Inflammatory macrophage treated with lipopolysaccharide for 4 hours (primary cell): ENCODE data around the gene LRMDA.

Source experiments
- DNase-seq: peaks from one replicate; pipeline ENCODE4 v3.0.0-alpha.2; 2020

The LRMDA gene

DNA sequence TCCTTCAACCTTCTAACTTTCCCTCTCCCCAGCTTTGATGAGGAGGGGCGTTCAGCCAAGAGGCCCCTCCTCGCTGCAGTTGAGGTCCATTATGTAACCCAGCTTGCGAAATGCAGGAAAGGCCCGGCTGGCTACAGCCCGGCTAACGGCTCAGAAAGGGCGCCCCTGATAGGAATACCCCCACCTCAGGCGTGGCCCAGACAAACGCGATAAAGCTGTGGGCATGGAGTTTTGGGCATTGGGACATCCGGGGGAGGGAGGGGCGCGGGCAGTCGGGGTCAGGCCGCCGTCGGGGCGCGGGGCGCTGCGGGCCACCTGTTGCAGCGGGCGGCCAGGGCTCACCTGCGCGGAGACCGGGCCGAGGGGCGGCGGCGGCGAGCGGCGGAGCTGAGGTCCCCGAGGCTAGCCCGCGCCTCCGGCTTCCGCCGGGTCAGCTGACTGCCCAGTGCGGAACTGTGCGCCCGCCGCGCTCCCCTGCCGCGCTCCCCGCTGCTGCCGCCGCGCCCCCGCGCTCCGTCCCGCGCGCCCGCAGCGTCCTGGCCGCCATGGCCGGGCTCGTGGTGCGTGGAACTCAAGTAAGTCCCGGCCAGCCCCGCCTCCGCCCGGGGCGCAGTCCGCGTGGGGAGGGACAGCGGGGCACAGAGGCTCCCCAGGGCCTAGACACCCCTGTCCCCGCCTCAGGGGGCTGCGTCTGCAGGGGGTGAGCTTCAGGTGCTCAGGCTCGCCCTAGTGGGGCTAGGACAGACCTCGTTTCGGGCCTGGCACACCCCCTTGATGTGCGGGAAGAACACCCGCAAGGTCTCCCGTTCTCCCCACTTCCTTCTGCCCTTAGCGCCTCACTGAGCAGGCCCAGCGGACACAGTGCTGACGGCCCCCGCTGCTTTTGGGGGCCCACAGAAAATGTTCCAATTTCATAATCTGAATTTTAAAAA, at the start of gene LRMDA:
Gene LRMDA, plus strand, starts transcription at position 445 of the 932 bp plus-strand sequence.
- peak; percentile 66 for DNase-seq

DNA sequence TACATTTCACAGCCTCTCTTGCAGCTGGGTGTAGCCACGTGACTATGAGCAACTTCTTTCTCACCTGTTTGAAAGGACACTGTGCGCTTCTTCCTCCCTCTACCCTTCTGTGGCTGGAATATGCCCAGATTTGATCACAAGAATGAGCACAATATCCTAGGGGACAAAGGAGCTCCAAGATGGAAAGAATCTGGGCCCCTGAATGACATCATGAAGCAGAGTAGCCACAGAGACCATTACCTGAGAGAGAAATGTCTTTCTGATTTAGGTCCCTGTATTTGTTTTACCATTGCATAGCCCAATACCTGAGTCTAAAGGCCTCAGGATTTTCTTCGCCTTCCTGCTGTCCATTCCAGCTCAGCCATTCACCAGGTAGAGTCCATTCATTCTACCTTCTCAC, 45.3 kb upstream of the LRMDA start:
- DNase-seq: no peak

GRCh38 chr10:75388082-75388481, 43.3 kb upstream of the LRMDA start:
- no peak for DNase-seq

GRCh38 chr10:75390178-75390577, 41.2 kb upstream of the LRMDA start:
- DNase-seq: no peak

GRCh38 chr10:75392271-75392670, 39.2 kb upstream of the LRMDA start:
- no peak for DNase-seq

DNA sequence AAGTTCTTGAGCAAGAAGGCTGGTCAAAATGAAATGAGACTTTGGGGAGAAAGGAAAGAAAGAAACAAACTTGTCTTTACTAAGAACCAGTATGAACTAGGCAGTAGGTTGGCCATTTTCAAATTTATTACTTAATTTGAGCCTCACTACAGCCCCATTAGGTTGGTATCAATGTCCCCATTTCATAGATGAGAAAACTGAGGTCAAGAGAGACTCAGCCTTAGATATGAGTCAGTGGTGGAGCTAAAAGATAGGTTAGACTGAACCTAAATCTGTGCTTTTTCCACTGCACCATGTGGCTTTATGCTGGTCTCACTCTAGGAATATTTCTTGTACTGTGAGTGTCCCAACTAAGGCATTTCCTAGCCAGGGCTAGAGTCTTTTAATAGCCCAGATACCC, 38.7 kb upstream of the LRMDA start:
- DNase-seq: no peak

DNA sequence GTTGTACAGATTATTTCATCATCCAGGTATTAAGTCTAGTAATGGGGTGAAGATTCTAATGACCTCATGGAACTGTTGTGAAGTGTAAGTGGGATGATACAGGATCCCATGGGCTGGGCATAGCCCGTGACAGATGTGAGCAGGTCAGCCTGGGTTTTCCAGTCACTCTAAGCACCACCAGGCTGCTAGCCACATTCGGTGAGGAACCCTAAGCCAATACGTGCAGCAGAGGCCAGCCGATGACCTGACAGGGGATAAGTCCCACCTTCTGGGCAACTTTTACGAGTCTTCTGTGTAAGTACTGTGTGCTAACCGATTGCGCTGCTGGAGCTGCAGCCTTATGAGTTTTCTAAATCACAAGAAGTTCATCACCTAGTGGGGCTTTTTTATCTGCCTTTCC, 37.2 kb upstream of the LRMDA start:
- DNase-seq: no peak

DNA sequence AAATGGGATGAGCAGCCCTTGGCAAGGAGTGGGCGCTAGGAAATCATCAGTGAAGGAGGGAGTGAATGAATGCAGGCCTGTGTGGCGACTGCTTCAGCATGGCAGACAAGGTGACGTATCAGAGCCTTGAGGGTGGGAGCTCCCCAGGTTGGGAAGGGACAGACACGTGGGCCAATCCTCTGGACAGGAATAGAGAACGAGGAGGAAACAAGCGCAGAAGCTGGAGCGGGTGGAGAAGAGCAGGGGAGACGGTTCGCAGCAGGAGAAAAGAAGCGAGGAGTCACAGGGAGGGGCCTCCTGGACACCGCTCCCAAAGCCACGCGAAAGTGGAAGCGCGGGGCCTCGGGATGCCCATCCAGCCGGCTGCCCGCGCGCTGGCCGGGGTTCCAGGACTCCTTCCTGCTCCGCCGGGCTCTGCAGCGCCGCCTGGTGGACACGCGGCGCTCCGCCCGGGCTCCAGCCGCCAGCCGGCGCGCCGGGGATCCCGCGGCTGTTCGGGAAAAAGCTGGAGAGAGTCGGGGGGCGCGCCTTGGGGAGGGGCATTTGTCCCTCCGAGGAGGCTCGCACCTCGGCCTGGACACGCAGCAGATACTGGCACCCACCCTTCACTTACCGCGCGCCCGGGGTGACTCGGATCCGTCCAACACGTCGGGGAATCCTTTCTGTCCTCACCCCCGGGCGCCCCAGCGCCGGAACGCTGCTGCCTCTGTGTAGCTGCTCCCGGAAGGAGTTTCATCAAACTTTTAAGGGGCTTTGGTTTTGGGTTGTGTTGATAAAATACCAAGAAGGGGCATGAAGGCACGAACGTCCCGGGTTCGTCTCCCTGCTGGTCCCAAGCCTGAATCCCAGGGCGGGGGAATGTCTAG, 36.1 kb upstream of the LRMDA start:
- DNase-seq: peak; percentile 49

GRCh38 chr10:75395932-75396630, 35.3 kb upstream of the LRMDA start:
- no peak for DNase-seq

- no peak for DNase-seq
Observed at GRCh38 chr10:75396631-75397495, 34.6 kb upstream of the LRMDA start.

- DNase-seq: no peak
Observed at GRCh38 chr10:75397496-75398199, 33.8 kb upstream of the LRMDA start.

- DNase-seq: no peak
Observed at GRCh38 chr10:75398200-75398691, 33.2 kb upstream of the LRMDA start.

- DNase-seq: no peak
Observed at GRCh38 chr10:75398692-75399460, 32.5 kb upstream of the LRMDA start.

DNA sequence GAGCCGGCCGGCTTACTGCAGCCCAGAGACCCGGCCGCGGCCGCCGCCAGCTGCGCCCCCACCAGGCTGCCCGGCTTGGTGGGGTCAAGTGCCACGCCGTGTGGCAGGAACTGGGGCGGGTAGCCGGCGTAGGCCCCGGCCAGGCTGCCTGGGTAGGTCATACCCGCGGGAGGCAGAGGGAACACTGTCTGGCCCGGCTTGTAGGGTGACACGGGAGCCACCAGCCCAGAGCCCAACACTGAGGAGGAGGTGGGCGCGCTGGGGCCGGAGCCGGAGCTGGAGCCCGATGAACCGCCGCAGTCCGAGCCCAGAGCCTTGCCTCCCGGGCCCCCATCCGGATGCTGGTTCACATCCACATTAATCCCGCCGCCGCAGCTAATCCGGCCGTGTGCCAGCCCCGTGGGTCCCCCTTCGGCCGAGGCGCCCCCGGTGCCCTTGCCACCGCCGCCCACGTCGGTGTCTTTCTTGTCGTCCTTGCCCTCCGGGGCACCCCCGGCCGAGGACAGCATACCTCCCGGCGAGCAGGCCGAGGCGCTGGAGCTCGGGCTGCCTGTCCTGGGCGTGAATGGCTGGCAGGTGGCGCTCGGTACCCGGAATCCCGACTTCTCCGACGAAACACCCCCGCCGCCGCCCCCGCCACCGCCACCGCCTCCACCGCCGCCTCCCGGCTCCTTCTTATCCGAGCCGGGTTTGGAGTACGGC, 31.8 kb upstream of the LRMDA start:
- DNase-seq: peak; percentile 65

DNA sequence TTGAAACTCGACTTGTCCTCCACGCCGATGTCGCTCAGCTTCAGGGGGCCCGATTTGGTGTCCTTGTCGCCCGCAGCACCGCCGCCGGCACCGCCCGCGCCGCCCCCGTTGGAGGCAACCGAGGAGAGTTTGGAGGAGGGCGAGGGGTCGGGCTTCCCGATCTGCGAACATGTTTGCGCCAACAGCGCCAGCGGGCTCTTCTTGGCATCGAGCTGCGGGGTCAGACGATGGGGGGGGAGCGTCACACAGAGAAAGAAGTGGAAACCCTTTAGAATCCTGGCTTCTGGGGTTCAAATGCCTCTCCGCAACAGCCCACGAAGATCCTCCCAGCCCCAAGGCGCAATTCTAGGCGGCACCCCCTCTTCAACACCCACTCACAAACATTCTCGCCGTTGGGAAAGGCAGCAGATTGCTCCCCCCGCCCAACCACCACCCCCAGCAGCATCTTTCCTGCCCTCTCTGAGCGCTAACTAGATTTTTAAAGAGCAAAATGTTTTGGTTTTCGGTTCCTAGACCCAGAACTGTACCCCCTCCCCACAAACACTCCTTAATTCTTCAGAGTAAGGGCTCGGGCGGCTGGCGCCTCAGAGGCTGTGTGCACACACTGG, 31.2 kb upstream of the LRMDA start:
- DNase-seq: no peak

- peak; percentile 55 for DNase-seq
Observed at GRCh38 chr10:75400771-75401568, 30.5 kb upstream of the LRMDA start.

DNA sequence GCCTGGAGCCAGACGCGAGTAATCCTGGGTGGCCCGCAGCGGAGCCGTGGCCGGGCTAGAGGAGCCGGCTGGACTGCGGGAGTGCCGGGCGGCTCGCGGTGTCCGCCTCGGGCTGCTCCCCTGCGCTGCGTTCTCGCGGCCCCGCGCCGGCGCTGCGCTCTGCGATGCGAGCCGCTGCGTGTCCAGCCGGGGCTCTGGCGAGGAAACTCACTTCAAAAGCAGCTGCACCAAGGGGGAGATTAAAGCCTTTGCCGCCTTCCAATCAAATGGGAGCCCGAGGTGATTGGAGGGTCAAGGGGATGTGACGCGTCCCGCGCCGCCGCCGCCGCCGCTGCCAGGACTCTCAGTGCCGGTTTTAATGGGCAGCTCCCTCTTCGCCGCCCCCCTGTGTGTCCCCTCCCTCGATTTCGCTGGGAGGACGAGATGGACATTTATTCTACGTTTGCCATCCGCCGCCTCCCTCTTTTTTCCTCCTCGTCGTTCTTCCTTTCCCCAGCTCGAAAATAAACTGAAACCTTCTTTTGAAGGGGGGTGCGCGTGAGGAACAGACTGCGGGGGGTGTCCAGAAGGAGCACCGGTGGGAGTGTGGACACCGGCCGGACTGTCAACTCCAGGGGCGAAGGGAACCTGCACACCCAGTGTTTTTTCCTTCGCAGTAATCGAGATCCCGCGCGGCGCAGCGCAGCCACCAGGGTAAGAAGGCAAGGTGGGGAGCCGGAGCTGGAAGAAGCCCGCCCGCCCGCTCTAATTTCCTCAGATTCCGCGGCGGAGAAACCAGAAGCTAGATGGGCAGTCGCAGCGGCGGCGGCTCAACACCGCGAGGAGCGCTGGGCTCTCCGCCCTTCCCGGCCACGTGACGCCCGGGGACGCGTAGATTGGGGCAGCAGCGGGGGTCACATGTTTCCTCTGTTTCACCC, 29.6 kb upstream of the LRMDA start, which contains the start of gene ZNF503:
Gene ZNF503, minus strand, starts transcription at position 196 of the 917 bp plus-strand sequence. CDS start 345 bp downstream, outside the sequence.
- peak; percentile 87 for DNase-seq
